Stimulated activated CD4-positive, alpha-beta T cell treated with anti-CD3 and anti-CD28 coated beads, Interleukin-1b, Interleukin-23, amount 100 ng/mL, for 4 hours (primary cell): ENCODE measurements around the gene ITIH1.
"Not testable (repeated sequence)": the region's sequence is repeated elsewhere in the genome, so short reads cannot be mapped to it uniquely, and the experiment has no call there.

Experiments used
- DNase-seq, 2 donors: peaks; one replicate each; pipeline ENCODE4 v3.0.0-alpha.2; 2020; ENCODE audit warnings: low read depth in 2 of 2

ITIH1 gene

GRCh38 chr3:52774901-52775864 is 2.2 kb upstream of the ITIH1 start:
- no peak for DNase-seq

- DNase-seq, result no peak
Measured at GRCh38 chr3:52775877-52776276, 1.5 kb upstream of the ITIH1 start.

GRCh38 chr3:52776486-52776885 is 913 bp upstream of the ITIH1 start:
- DNase-seq, result not testable (repeated sequence)

- no peak for DNase-seq
Measured at GRCh38 chr3:52777959-52778805, 783 bp downstream of the ITIH1 start.

- DNase-seq, result no peak
Measured at GRCh38 chr3:52779011-52779836, 1.8 kb downstream of the ITIH1 start.

GRCh38 chr3:52779837-52780585 is 2.6 kb downstream of the ITIH1 start:
- no peak for DNase-seq

GRCh38 chr3:52781741-52782140 is 4.3 kb downstream of the ITIH1 start:
- DNase-seq, result no peak

GRCh38 chr3:52782412-52783210 is 5.2 kb downstream of the ITIH1 start:
- DNase-seq, result no peak

- DNase-seq, result no peak
Measured at GRCh38 chr3:52783211-52783555, 5.8 kb downstream of the ITIH1 start.

- DNase-seq, result no peak
Measured at GRCh38 chr3:52784021-52784621, 6.7 kb downstream of the ITIH1 start.

GRCh38 chr3:52784931-52785590 is 7.7 kb downstream of the ITIH1 start:
- DNase-seq, result no peak

- DNase-seq, result no peak
Measured at GRCh38 chr3:52786330-52787215, 9.2 kb downstream of the ITIH1 start.

- no peak for DNase-seq
Measured at GRCh38 chr3:52787246-52787645, 9.8 kb downstream of the ITIH1 start.

- no peak for DNase-seq
Measured at GRCh38 chr3:52787672-52788625, 10.6 kb downstream of the ITIH1 start.

- no peak for DNase-seq
Measured at GRCh38 chr3:52788890-52789745, 11.7 kb downstream of the ITIH1 start.

GRCh38 chr3:52789746-52790040 is 12.3 kb downstream of the ITIH1 start:
- no peak for DNase-seq
